ENCODE measurements around the gene SERPINB8. TPM values are rescaled to one million over a fixed set of nuclear protein-coding genes. Genes with fewer than 3 reads are reported as not detected.

Gene SERPINB8
- total and polyA plus RNA-seq, 2 experiments from 2014 or later = 9.3 to 14.7 TPM

DNA sequence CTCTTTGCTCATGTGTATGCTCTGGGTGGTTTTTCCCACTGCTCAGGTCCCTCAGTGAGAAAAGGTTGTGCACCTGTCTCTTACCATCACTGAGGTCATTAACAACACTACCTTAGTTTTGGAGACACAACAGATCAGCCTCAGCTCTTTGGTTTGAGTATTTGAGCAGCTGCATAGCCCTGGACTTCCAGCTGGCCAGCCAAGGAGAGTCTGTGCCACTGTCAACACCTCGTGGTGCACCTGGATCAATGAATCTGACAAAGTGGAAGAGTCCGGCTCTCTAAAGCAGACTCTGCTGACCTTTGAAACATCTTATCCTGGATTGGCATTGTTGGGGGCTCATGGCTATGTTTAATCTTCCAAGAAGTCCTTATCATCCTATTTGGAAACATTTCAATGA lies 30.0 kb downstream of the SERPINB8 start:
- no peaks in the 10 kb centered on the region for H3K79me2 ChIP-seq
- no peaks in the 10 kb centered on the region for H3K9me2 ChIP-seq (replicated peaks; ENCODE audit: insufficient read depth)
- no peaks in the 10 kb centered on the region for H4K20me1 ChIP-seq (ENCODE audit: insufficient read depth, poor library complexity, severe bottlenecking)
- H2AFZ ChIP-seq = no peak overlapping the region
- DNase-seq (ENCODE audit: low spot score) = no peak
- no peaks in the 10 kb centered on the region for H3K4me1 ChIP-seq (ENCODE audit: insufficient read depth)
- H3K27me3 ChIP-seq = no peaks in the 10 kb centered on the region
- TF ChIP-seq EZH2 (IDR thresholded peaks at IDR 0.05; ENCODE audit: borderline replicate concordance) = no peak
- no peak for TF ChIP-seq EZH2phosphoT487 (IDR thresholded peaks at IDR 0.05; ENCODE audit: low read depth, severe bottlenecking, unreplicated experiment)
- TF ChIP-seq, protein P1, sequence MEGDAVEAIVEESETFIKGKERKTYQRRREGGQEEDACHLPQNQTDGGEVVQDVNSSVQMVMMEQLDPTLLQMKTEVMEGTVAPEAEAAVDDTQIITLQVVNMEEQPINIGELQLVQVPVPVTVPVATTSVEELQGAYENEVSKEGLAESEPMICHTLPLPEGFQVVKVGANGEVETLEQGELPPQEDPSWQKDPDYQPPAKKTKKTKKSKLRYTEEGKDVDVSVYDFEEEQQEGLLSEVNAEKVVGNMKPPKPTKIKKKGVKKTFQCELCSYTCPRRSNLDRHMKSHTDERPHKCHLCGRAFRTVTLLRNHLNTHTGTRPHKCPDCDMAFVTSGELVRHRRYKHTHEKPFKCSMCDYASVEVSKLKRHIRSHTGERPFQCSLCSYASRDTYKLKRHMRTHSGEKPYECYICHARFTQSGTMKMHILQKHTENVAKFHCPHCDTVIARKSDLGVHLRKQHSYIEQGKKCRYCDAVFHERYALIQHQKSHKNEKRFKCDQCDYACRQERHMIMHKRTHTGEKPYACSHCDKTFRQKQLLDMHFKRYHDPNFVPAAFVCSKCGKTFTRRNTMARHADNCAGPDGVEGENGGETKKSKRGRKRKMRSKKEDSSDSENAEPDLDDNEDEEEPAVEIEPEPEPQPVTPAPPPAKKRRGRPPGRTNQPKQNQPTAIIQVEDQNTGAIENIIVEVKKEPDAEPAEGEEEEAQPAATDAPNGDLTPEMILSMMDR (IDR thresholded peaks at IDR 0.05; ENCODE audit: poor library complexity) = no peak
- no peaks in the 10 kb centered on the region for H3K9me3 ChIP-seq (ENCODE audit: low read depth)
- no peak overlapping the region for H3K4me3 ChIP-seq
- H3K36me3 ChIP-seq (replicated peaks; ENCODE audit: insufficient read depth, low read depth) = no peaks in the 10 kb centered on the region
- H3K4me2 ChIP-seq = no peak overlapping the region
- 81% methylated on average over 2 of the region's 2 CpGs for WGBS (ENCODE audit: low lambda C conversion rate, missing lambda C conversion rate)
- no peak overlapping the region for H3K27ac ChIP-seq

DNA sequence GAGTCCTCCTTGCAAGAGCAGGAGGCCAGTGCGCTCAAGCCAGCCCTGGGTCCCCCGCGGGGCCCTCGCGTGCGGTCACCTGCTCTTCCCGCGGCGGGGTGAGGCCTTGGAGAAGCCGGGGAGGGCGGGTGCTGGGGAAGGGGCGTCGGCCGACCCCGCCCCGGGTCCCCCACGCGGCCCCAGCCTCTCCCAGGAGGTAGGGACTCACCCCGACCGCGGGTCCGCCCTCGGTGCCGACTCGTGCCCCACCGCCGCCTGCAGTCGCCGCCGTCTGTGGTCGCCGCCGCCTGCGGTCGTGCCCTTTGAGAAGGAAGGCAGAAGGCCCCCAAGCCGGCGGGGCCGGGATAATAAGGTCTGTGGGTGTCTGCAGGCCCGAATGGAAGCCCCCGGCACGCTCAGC lies 32.7 kb downstream of the SERPINB8 start:
- no peaks in the 10 kb centered on the region for H3K9me2 ChIP-seq (replicated peaks; ENCODE audit: insufficient read depth)
- no peak overlapping the region for H3K27ac ChIP-seq
- H3K9me3 ChIP-seq (ENCODE audit: low read depth) = no peaks in the 10 kb centered on the region
- no peak for DNase-seq (ENCODE audit: low spot score)
- H2AFZ ChIP-seq = no peak overlapping the region
- no peaks in the 10 kb centered on the region for H3K27me3 ChIP-seq
- TF ChIP-seq EZH2phosphoT487 (IDR thresholded peaks at IDR 0.05; ENCODE audit: low read depth, severe bottlenecking, unreplicated experiment) = no peak
- TF ChIP-seq, protein P1 (IDR thresholded peaks at IDR 0.05; ENCODE audit: poor library complexity) = no peak
- TF ChIP-seq EZH2 (IDR thresholded peaks at IDR 0.05; ENCODE audit: borderline replicate concordance) = no peak
- no peak overlapping the region for H3K4me2 ChIP-seq
- H3K4me1 ChIP-seq (ENCODE audit: insufficient read depth) = no peaks in the 10 kb centered on the region
- H3K79me2 ChIP-seq = no peaks in the 10 kb centered on the region
- no peak overlapping the region for H3K4me3 ChIP-seq
- no peaks in the 10 kb centered on the region for H4K20me1 ChIP-seq (ENCODE audit: insufficient read depth, poor library complexity, severe bottlenecking)
- whole genome bisulfite sequencing (ENCODE audit: low lambda C conversion rate, missing lambda C conversion rate) = 97% methylated on average over 14 of the region's 41 CpGs
- H3K36me3 ChIP-seq (replicated peaks; ENCODE audit: insufficient read depth, low read depth) = no peaks in the 10 kb centered on the region

DNA sequence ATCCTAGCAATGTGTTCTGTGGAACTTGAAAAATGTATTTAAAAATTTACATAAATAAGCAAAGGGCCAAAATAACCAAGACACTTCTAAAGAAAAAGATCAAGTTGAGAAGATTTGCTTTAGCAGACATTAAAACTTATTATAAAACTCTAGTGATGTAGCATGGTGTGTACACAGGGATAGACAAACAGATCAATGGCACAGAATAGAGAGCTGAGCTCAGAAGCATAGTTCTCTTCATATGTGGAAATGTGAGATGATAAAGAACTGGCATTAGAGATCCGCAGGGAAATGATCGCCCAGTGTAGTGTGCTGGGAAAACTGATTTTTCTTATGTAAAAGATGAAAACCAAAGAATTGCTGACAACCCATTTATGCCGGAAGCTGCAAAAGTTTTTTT lies 39.4 kb downstream of the SERPINB8 start:
- 94% methylated on average over 3 of the region's 3 CpGs for WGBS (ENCODE audit: low lambda C conversion rate, missing lambda C conversion rate)
- no peak for TF ChIP-seq EZH2phosphoT487 (IDR thresholded peaks at IDR 0.05; ENCODE audit: low read depth, severe bottlenecking, unreplicated experiment)
- TF ChIP-seq, protein P1 (IDR thresholded peaks at IDR 0.05; ENCODE audit: poor library complexity) = no peak
- TF ChIP-seq EZH2 (IDR thresholded peaks at IDR 0.05; ENCODE audit: borderline replicate concordance) = no peak
- H4K20me1 ChIP-seq (ENCODE audit: insufficient read depth, poor library complexity, severe bottlenecking) = no peaks in the 10 kb centered on the region

DNA sequence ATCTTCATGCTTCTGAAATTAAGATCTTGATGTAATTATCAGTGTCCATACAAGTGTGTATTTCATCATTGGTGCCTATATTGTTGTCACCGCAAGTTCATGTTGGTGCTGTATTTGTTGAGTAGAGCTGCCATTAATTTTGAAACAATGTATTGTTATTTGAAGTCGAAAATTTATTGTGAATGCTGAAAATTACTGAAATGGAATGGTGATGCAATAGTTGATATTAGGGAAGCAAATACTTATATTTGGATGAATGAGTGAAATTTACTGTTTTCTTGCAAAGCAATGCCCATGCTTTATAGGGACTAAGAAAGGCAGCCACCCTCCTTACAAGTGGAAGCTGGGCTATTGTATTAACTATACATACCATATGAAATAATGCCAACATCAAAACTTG lies 41.6 kb downstream of the SERPINB8 start:
- DNase-seq (ENCODE audit: low spot score) = no peak
- TF ChIP-seq EZH2 (IDR thresholded peaks at IDR 0.05; ENCODE audit: borderline replicate concordance) (no peak), EZH2phosphoT487 (IDR thresholded peaks at IDR 0.05; ENCODE audit: low read depth, severe bottlenecking, unreplicated experiment) (no peak)
- TF ChIP-seq, protein P1 (IDR thresholded peaks at IDR 0.05; ENCODE audit: poor library complexity) = no peak
- no peaks in the 10 kb centered on the region for H3K79me2 ChIP-seq

More for the DNA sequence above, 39.4 kb downstream of the SERPINB8 start:
- Histone ChIP-seq H3K36me3 (replicated peaks; ENCODE audit: insufficient read depth, low read depth) (no peaks in the 10 kb centered on the region), H3K4me1 (ENCODE audit: insufficient read depth) (no peaks in the 10 kb centered on the region), H3K9me3 (ENCODE audit: low read depth) (no peaks in the 10 kb centered on the region), H3K27me3 (no peaks in the 10 kb centered on the region), H3K79me2 (no peaks in the 10 kb centered on the region), H3K27ac (no peak overlapping the region), H3K9me2 (replicated peaks; ENCODE audit: insufficient read depth) (no peaks in the 10 kb centered on the region), H3K4me3 (no peak overlapping the region), H3K4me2 (no peak overlapping the region), H2AFZ (no peak overlapping the region)
- no peak for DNase-seq (ENCODE audit: low spot score)

More for the DNA sequence above, 41.6 kb downstream of the SERPINB8 start:
- no peaks in the 10 kb centered on the region for H3K36me3 ChIP-seq (replicated peaks; ENCODE audit: insufficient read depth, low read depth)
- H3K9me3 ChIP-seq (ENCODE audit: low read depth) = no peaks in the 10 kb centered on the region
- no peak overlapping the region for H3K4me2 ChIP-seq
- H3K4me1 ChIP-seq (ENCODE audit: insufficient read depth) = no peaks in the 10 kb centered on the region
- H4K20me1 ChIP-seq (ENCODE audit: insufficient read depth, poor library complexity, severe bottlenecking) = no peaks in the 10 kb centered on the region
- 90% methylated on average over 2 of the region's 2 CpGs for WGBS (ENCODE audit: low lambda C conversion rate, missing lambda C conversion rate)
- H3K9me2 ChIP-seq (replicated peaks; ENCODE audit: insufficient read depth) = no peaks in the 10 kb centered on the region
- no peaks in the 10 kb centered on the region for H3K27me3 ChIP-seq
- H3K4me3 ChIP-seq = no peak overlapping the region
- no peak overlapping the region for H2AFZ ChIP-seq
- no peak overlapping the region for H3K27ac ChIP-seq

Measured in hepatocyte (in vitro differentiated cells).